Left ventricle myocardium superior (tissue), 1 donor: ENCODE data around the gene STAC3. TPM values are rescaled to one million over a fixed set of nuclear protein-coding genes. Genes with fewer than 3 reads are reported as not detected.
A peak's percentile ranks its signal among the peaks of the same experiment; 100 is the strongest.

Experiments used
- ATAC-seq: fragments of 200-7000 bp; cut with Tn5 transposase; one replicate; pipeline ENCODE4 v1.9.1; 2020; ENCODE audit warnings: mild to moderate bottlenecking, moderate library complexity
- DNase-seq: peaks from one replicate; pipeline ENCODE4 v3.0.0-alpha.2; 2020
- intact Hi-C: fragments of 100-400 bp; cut with micrococcal nuclease; formaldehyde crosslinking; loops from one replicate; pipeline ENCODE4 v1.11.0; 2022
- total RNA-seq: library from RNA; stranded (reverse); fragmentation: NEBNext Ultra II Directional; extraction: Animal tissue kit (Norgen Biotek cat#: 25700); gene quantifications from one replicate; pipeline ENCODE4 v1.2.1, GENCODE V29; 2021
- donor health status: DM: no; HTN: yes; CAD: no; lungs with severe emphysema.

STAC3 gene
- total RNA-seq, 1 donor from 2014 or later, result 1.4 TPM

DNA sequence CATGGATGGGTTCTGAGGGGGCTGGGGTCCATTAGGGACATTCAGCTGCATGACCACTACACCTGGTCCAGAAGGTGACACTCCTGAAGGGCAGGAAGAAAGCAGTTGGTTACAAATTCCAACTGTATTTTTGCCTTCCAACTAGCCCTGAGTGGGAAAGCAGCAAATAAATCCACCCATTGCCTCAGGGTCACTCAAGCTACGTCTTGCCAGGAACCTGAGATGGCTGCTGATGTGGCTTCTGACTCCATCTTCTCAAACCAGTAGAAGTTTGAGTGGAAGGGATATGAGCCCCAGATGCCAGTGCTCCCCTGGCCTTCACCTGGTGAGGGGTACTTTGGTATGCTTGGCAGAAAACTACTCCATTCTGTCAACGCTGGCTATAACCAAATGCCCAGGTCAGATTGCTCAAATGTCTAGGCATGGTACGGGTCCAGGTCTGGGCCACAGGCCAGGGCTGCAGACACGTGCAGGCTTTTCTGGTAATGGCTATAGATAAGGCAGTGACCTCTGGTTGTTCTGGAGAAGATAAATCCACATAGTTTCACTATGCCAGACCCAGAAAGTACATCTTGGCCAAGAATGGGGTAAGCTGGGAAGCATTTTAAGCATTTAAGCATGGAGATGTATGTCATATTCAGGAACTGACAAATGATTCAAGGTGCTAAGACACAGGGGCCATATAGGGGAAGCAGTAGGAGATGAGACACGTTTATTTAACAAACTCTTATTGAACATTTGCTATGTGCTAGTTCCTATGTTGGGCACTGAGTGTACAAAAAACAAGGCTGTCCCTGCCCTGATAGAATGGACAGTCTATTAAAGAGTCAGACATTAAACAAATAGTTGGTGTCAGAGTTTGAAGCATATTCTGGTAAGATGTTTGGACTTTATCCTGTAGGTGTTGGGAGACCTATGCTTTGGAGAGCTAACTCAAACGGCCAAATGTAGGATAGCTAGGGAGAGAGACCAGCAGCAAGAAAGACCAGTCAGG, 8.3 kb upstream of the STAC3 start:
- peak; percentile 87 for ATAC-seq
- intact Hi-C loops, result no loop called here
- peak; percentile 86 for DNase-seq

DNA sequence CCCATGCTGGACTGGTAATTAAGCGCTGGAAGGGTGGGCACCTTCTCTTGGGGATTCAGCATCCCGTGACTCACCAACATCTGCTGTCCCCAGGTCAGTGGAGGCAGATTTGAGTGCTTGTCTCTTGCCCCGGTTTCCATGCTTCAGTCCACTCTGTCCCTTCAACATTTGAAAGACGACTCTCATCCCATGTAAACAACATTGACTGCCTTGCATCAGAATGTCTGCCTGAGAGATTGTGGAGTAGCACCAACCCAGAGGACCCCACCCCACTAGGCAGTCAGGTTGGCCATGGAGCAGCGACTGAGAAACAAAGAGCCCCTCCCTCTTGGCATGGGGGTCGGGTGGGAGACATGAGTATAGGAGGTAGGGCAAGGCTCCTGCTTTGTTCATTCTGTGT, 4.9 kb upstream of the STAC3 start:
- intact Hi-C loops, result no loop called here
- no peak for ATAC-seq
- no peak for DNase-seq

DNA sequence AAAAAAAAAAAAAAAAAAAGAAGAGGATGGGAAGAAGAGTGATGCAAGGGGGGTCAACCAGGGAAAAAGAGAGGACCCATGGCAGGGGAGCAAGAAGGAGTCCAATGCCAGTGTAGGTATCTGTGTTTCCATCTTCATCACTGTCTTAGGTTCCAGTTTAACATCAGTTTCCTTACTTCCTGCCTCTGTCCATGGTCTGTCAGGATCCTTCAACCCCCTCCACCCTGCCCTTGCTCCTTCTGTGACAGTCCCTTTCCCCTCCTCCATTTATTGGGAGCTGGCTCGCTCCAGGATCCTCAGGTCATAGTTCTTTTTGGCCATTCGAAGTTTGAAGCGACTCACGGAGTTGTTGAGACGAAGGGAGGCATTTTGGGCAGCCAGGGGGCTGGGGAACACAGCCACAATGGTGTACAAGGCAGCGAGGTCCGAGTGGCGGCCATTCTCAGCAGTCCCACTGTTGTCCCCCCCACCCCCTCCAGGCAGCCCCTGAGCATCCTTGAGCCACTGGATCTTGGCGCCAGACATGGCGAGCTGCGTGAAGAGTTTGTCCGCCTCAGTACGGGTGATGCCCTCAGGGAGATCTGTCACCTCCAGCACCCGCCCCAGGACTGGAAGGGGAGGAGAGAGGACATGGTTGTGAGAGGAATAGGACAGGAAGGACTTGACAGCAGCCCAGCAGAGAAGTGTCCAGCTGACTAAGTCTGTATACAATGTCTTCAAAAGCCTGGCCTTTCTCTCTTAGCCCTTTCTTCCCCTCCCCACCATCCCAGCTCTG, 3.7 kb upstream of the STAC3 start:
- ATAC-seq (no peak), DNase-seq (no peak)
- intact Hi-C loops, result no loop called here

DNA sequence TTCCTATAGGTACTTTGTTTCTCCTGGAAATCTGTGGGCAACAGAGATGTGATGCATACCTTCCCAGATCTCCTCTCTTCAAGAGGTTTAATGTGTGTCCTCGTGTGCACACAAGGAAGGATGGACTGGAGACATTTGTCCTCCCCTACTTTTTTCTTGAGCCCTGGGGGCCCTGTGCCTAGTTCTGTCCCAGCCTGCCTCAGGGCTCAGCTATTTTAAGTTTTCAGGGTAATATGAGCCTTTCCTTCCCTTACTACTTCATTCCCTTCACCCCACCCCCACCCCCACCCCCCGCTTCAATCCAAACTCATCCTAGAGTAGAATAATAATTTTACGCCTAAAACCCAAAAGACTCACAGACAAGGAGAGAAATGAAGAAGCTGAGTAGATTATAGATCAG, 446 bp downstream of the STAC3 start:
- no peak for ATAC-seq
- intact Hi-C loops, result no loop called here
- no peak for DNase-seq

DNA sequence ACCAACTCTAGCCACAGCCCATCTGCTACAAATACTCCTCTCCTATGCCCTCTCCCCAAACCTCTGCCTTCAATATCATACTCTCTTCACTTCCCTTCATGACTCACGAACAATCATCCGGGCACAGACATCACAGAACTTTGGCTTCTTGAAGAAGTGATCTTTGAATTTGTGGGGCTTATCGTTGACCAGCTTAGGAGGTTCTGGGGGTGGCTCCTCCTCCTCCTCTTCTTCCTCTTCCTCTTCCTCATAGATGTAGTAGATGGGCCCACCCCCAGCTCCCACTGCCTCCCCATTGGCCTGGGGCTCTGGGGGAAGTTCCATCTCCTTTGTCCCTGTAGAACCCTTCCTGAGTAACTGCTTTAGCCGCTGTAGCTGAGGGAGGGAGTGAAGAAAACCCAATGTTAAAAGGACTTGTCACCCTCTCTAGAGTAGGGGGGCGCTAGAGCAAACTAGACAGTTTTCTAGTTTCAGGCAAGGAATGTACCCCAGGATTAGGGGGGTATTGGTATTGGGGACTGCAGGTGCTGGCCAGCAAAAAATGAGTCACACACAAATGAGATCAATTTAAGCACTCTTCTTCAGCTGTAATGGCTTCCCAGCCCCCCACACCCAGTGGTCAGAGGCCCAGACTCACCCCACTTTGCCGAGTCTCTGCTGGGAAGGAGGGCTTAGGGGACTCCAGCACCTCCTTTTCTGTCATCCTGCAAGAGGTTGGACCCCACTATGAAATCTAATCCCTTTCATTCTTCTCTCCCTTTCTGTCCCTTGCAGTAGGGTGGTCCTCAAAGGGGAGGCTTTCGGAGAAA, 1.8 kb downstream of the STAC3 start:
- ATAC-seq (peak; percentile 38), DNase-seq (no peak)
- intact Hi-C loops, result no loop called here

DNA sequence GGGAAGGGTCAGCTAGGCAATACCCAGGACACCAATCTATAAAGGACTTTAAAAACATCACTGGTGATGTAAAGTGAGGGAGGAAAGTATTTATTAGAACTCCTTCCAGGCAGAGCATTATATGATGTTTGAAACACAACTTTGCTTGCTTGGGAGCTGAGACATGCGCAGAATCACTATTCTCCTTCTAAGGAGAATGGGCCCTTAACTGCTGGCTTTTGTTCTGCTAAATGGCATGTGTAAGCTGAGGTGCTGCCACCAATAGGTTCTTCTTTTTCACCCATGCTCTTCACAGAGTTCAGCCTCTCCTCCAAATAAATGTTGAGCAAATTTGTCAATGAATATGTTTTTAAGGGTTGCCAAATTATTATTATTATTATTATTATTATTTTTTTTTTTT, 3.9 kb downstream of the STAC3 start:
- ATAC-seq, result no peak
- no peak for DNase-seq
- intact Hi-C loops, result no loop called here

DNA sequence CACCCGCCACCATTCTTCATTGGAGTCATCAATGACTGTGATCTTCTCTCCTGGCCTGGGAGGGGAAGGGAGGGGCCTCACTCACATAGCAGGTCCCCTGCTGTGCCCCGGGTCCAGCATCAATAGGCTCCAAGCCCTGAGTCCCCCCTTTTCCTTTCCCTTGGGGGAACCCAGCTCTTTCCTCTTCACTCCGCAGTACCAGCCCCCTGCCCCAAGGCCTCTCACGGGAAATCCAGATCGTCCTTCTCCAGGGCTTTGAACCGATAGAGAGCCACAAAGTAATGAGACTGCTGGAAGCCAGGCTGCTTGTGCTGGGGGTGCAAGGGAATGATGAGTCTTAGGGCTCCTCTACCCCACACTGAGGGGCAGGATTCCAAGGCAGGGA, 6.7 kb downstream of the STAC3 start:
- no peak for DNase-seq
- intact Hi-C loops, result no loop called here
- no peak for ATAC-seq

DNA sequence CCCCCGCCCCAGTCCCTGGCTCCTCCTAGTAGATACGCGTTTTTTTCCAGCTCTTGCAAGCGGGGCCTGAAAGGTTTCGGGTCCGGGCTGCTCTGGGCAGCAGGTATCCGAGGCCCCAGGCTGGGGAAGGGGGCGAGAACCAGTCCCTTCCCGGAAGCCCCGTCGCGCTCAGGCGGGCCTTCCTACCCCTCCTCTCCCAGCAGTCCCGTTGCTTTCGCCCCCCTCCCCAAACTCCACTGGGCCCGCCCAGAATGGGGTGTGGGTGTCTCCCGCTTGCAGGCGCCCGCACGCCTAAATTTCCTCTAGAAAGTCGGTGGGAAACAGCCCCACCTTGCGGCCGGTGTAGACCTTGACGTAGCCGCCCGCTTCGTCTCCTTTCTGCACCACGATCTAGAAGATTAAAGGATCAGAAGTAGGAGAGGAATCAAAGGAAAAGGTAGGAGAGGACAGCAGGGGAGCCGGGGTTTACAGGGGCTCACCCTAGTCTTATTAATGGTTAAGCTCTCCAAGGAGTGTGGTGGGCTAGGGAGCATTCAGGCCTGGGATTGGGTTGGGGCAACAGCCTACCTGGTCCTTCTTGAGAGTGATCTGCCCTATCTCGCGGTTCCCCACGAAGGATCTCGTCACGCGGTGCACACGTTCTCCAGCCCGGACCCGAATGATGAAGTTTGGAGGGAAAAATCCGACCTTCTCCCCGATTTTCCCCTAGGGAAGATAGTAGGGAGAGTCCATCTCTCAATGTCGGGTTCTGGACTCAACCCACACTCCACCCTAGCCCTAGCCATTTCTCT, 7.3 kb downstream of the STAC3 start:
- intact Hi-C loops, result no loop called here
- ATAC-seq, result peak; percentile 41

DNA sequence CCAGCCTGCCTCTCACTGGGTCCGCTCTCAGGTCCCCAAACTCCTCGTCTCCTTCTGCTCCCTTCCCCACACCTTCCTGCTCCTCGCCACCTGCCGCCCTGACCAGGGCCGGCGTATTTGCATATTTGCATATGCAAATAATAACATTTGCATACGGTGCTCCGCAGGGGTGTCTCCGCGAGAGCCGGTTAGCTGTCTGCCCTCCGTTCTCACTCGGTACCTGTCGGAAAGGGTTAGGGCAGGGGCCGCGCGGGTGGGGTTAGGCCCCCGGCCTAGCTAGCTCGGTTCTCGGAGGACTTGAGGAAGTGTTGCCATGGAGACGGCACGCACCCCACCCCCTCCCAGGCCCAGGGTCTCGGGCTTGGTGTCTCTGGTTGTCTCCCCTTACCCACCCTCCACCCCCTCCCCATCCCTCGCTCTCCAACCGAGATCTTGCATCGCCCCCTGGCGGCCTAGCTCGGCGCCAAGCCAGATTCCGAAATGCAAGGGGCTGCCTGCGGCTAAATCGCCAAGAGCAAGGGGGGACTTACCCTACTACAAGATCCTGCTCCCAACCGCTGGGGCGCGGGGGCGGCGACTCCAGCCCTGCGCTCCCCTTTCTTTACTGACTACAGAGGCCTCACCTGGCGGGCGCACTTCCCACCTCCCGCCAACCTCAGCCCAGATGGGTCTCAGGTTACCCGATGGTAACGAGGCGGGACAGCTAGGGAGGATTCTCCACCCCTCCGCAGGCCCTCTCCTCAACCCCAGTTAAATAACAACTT, 8.1 kb downstream of the STAC3 start:
- intact Hi-C loops, result no loop called here
- DNase-seq, result peak; percentile 76
- peak; percentile 23 for ATAC-seq

More for the DNA sequence above, 7.3 kb downstream of the STAC3 start:
- peak; percentile 87 for DNase-seq

DNA sequence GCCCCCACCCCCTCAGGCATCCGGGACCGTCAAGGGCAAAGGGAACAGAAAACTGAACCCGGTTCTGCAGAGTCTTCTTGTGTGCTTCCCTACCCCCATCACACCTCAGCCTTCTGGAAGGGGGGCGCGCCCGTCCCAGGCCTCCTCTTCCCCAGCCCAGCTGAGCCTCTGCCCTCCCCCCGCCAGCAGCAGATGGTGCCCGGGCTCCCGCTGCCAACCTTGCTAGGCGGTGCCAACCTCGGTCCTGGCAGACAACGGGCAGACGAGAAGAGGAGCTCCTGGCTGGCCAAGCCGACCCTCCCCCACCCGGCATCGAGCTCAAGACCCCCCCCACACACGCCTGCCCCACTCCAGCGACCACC, 8.7 kb downstream of the STAC3 start:
- intact Hi-C loops, result no loop called here
- peak; percentile 43 for ATAC-seq
- DNase-seq, result peak; percentile 79

DNA sequence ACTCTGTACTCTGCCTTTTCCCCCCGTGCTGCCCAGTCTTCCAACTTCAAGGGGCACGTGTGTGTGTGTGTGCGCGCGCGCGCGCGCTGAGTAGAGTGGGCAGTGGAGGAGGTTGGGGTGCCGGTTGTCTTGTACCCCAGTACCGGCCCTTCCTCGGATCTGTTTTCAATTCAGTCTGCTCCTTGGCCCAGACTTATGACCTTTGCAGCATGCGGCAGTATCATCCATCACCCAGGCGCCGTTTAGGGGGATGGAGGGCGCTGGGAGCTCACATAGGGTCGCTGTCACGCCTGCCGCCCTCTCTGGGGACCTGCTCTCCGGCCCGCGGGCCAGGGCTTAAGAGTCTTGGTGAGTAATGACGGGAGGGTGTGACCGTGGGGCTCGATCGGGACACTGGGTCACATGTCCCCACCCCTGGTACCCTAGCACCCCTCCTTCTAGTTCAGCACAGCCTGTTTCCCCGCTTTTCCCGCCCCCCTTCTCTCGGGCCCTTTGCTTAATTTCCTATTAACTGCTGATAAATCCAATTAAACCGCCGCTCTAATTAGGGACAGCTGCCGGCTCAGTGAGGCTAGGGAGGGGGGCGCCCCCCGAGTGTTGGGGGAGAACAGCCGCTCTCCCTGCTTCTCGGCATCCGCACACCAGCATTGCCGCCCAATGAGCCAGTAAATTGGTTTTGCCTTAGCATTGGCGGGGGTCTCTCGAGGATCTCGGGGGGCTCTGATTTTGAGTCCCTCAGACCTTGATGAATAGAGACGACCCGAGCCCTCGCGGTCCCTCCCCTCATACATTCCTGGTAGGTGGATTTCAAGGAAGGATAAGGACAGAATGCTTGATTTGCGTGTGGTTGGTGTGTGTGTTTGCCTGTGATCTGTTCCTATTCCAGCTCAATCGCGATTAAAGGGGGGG, 9.3 kb downstream of the STAC3 start:
- DNase-seq (no peak), ATAC-seq (no peak)
- intact Hi-C loops, result no loop called here

DNA sequence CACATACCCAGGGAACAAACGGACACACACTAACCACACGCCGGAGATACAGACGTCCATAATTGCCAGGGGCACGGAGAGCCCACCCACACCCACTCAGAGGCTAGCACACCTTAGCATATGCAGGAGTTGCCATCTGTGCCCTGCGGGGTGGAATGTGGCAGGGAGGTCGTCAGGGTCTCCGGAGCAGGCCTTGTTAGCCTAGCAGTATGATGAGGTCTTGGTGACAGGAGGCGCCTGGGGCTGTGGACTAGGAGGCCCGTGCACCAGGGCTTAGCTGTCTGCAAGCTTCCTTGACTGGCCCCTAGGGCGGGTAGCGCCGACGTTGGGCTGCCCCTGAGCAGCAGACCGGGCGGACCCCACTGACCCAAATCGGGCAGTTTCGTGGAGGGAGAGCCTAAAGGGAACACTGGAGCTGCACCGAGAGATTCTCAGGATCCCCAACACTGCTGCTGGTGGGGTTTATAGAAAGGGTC, 10.0 kb downstream of the STAC3 start:
- ATAC-seq (no peak), DNase-seq (no peak)
- intact Hi-C loops, result no loop called here

DNA sequence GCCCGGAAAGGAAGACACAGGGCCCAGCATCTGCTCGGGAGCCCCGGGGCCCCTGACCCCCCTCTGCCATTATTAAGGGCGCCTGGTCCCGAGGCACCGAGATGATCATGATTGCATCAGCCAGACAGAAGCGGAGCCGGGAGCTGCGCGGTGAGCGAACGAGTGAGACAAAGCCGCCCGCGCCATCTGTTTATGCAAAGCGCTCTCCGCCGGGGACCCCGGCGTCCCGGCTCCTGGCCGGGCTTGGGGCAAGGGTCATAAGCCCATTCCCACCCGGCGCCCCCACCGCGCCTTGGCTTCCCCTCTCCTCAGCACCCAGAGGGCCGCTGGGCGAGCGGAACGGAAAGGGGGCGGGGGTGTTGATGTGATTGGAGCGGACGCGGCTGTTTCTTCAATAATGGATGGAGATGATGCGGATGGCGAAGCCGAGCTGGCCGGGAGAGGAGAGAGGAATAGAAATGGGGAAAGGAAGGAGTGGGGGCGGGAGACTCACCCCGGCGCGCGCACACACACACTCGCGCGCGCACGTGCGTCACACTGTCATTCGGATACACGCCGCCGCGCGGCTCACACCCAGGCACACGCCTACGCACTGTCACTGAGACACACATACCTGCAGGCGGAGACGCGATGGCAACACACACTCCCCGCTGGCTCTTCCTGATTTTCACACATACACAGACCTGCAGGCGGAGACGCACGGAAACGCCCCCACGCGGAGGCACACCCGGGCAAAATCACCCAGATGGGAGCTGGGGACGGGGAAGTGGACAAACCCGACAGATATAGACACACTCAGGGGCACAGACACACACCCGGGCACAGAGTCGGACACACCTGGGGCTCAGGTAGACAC, 10.7 kb downstream of the STAC3 start:
- intact Hi-C loops, result no loop called here
- ATAC-seq (no peak), DNase-seq (peak; percentile 73)

DNA sequence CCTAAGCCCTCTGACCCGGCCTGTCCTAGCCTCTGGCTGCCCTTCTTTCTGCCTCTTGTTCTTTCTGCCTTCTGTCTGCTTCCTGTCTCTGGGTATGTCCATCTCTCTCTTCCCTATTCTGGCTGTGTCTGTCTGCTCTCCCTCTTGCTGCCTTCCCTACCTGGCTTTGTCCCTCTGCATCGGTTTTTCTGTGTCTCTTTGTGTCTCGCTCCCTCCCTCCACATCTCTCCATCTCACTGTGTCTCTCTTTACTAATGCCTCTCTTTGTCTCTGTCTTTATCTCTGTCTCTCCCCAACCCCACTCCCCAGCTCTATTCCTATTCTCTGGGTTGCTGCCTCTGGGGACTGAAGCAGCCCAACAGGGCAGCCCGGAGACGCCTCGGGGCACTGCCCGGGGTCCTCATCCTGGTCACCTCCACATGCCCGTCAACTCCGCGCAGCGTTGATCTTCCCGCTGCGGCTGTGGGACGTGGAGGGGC, 11.4 kb downstream of the STAC3 start:
- intact Hi-C loops, result no loop called here
- ATAC-seq (no peak), DNase-seq (no peak)

DNA sequence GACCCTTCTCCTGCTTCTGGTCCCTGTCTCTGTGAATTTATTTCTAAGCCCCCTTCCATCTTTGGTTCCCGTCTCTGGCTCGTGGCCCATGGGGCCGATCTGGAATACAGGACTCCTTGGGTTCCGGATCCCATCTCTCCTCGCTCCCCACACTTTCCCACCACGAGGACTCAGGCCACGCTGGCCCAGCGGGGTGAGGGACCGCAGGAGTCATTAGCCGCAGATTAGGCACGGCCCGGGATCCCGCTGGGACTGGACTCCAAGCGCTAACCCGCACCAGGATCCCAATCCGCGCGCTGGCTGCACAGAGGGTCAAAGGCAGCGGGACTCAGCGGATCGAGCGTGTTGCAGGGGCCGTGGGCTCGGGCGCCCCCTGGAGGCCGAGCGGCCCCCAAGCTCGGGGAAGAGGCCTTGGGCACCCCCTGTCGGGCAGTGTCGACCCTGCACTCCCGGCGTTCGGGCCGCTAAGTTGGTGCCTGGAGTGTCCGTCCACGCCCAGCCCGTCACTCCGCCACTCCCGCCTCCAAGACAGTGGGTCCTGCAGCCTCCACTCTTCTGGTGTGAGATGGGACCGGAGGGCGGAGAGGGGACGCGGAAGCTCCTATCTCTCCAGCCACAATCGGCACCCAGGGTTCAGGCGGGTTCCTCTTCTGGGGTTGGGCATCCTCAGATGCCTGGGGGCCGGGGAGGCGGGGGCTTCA, 12.0 kb downstream of the STAC3 start:
- peak; percentile 72 for ATAC-seq
- intact Hi-C loops, result no loop called here

More for the DNA sequence above, 12.0 kb downstream of the STAC3 start:
- DNase-seq, result peak; percentile 95
